GM12878 (cell line): ENCODE results near the gene SP1. TPM values are rescaled to one million over a fixed set of nuclear protein-coding genes. Genes with fewer than 3 reads are reported as not detected.
"Not testable (repeated sequence)": the region's sequence is repeated elsewhere in the genome, so short reads cannot be mapped to it uniquely, and the experiment has no call there.

Source experiments
- ATAC-seq: fragments of 200-7000 bp; cut with Tn5 transposase; 3 replicates; pipeline ENCODE4 v1.9.1; 2020; ENCODE audit warnings: mild to moderate bottlenecking, moderate library complexity
- BruUV-seq: library from RNA; stranded (reverse); fragments of 400-500 nt; replicated peaks from 2 replicates; lab custom pipeline; 2021; lab: Mats Ljungman, UMichigan
- CTCF ChIA-PET: fragments of 300-600 bp; sonication (Branson Sonifier 250); formaldehyde crosslinking; extraction: SDS; loops from one replicate; lab custom pipeline; 2021; ENCODE audit warnings: inconsistent platforms; lab: Yijun Ruan, JAX
- POLR2A ChIA-PET: fragments of 350-600 bp; formaldehyde crosslinking; extraction: SDS; loops from one replicate; lab custom pipeline; 2021; ENCODE audit warnings: inconsistent platforms; lab: Charles Lee
- RAD21 ChIA-PET: fragments of 300-600 bp; sonication (Branson Sonifier 250); formaldehyde crosslinking; loops from one replicate; lab custom pipeline; 2023; ENCODE audit warnings: antibody characterized with exemption; ENCODE audit not compliant: unreplicated experiment; lab: Charles Lee
- SMC1A ChIA-PET: fragments of 300-600 bp; sonication (Branson Sonifier 250); formaldehyde crosslinking; loops from one replicate; lab custom pipeline; 2023; ENCODE audit not compliant: unreplicated experiment, uncharacterized antibody; lab: Charles Lee
- DNase-seq: peaks from one replicate; pipeline ENCODE4 v3.0.0-alpha.2; 2011; ENCODE audit warnings: low read depth, low spot score
- FAIRE-seq: peaks from 3 replicates; lab custom pipeline; 2011; peaks lifted over from hg19 to GRCh38; lab: Jason Lieb, UNC
- H2AFZ ChIP-seq: 2 replicates; pipeline ENCODE4 v1.6.0; 2011; ENCODE audit warnings: low read depth, low read length, control low read depth; ENCODE audit not compliant: control insufficient read depth
- H3K27ac ChIP-seq: 2 replicates; pipeline ENCODE4 v1.5.1; 2011; ENCODE audit warnings: control low read depth; ENCODE audit not compliant: control insufficient read depth, insufficient read depth
- H3K27me3 ChIP-seq, 2 experiments: replicated peaks in 1 of 2; 2 replicates each; pipeline versions ENCODE4 v1.6.0 to v1.6.1; 2011; ENCODE audit warnings: low read length in 1 of 2; ENCODE audit not compliant: control insufficient read depth in 2 of 2, insufficient read depth in 2 of 2
- H3K36me3 ChIP-seq, 2 experiments: 2 replicates each; pipeline ENCODE4 v1.5.1; 2011; ENCODE audit warnings: low read length in 1 of 2; ENCODE audit not compliant: control insufficient read depth in 2 of 2, insufficient read depth in 2 of 2
- H3K4me1 ChIP-seq: 2 replicates; pipeline ENCODE4 v1.6.1; 2011; ENCODE audit warnings: mild to moderate bottlenecking, low read length, moderate library complexity, mixed read lengths; ENCODE audit not compliant: control insufficient read depth, insufficient read depth
- H3K4me2 ChIP-seq: 2 replicates; pipeline ENCODE4 v1.6.0; 2011; ENCODE audit warnings: control low read depth; ENCODE audit not compliant: control insufficient read depth, insufficient read depth
- H3K4me3 ChIP-seq: fragments of 200-600 bp; sonication (generic); 2 replicates; pipeline ENCODE4 v1.5.1; 2016
- H3K79me2 ChIP-seq: 2 replicates; pipeline ENCODE4 v1.6.0; 2011; ENCODE audit warnings: low read length; ENCODE audit not compliant: control insufficient read depth, insufficient read depth
- H3K9ac ChIP-seq: 2 replicates; pipeline ENCODE4 v1.8.0; 2011; ENCODE audit warnings: low read length, control low read depth, mixed read lengths; ENCODE audit not compliant: control insufficient read depth, insufficient read depth
- H3K9me3 ChIP-seq: replicated peaks from 3 replicates; pipeline ENCODE4 v1.5.1; 2011; ENCODE audit warnings: mild to moderate bottlenecking, low read length; ENCODE audit not compliant: control insufficient read depth, insufficient read depth
- H4K20me1 ChIP-seq: 2 replicates; pipeline ENCODE4 v1.6.0; 2011; ENCODE audit not compliant: control insufficient read depth, insufficient read depth
- NR2C1 ChIP-seq: fragments of 450-650 bp; IDR thresholded peaks from 2 replicates; pipeline ENCODE4 v1.6.1; 2017; ENCODE audit warnings: antibody characterized with exemption, mild to moderate bottlenecking, moderate library complexity
- PAX8 ChIP-seq: fragments of 450-650 bp; IDR thresholded peaks from 2 replicates; pipeline ENCODE4 v1.6.1; 2017; ENCODE audit warnings: mild to moderate bottlenecking, moderate library complexity
- WGBS: methylation state at CpG from one replicate; pipeline ENCODE4 v1.1.6; 2016; ENCODE audit warnings: low lambda C conversion rate; ENCODE audit not compliant: insufficient replicate concordance, insufficient coverage; ENCODE audit errors: missing lambda C conversion rate; 5-methylcytosine and 5-hydroxymethylcytosine counted together
- in situ Hi-C: fragments of 300-500 bp; cut with MboI; formaldehyde crosslinking; loops from 9 replicates; pipeline ENCODE4 v1.14.3; 2018; ENCODE audit warnings: mixed read lengths
- intact Hi-C: fragments of 100-400 bp; cut with micrococcal nuclease; formaldehyde crosslinking; loops from one replicate; pipeline ENCODE4 v1.14.2; 2022; ENCODE audit not compliant: unreplicated experiment
- polyA plus RNA-seq, 11 experiments: library from polyadenylated mRNA; depleted of rRNA in 4 of 11; unstranded in 6 of 11; stranded (reverse) in 5 of 11; fragments of >200 nt; fragmentation: Nextera tagmentation in 4 of 11; fragmentation: Illumina TruSeq in 1 of 11; extraction: Ambion mirVana in 4 of 11; extraction: Trizol in 1 of 11; gene quantifications; 1 replicate in 1 of 11; 2 replicates in 10 of 11; pipeline versions ENCODE4 v1.2.1 to v1.2.3, GENCODE V29; 2011 to 2016; ENCODE audit warnings: inconsistent platforms in 2 of 11, missing spikeins in 2 of 11, low read depth in 1 of 11
- total RNA-seq, 4 experiments: library from RNA; depleted of rRNA in 3 of 4; stranded (reverse); fragments of >200 nt in 3 of 4; fragmentation: Illumina TruSeq in 1 of 4; extraction: Trizol in 1 of 4; gene quantifications; 2 replicates each; pipeline versions ENCODE4 v1.2.1 to v1.2.3, GENCODE V29; 2013 to 2021
- TF ChIP-seq, protein P1 (sequence below): fragments of 450-650 bp; IDR thresholded peaks from 2 replicates; pipeline ENCODE4 v1.6.1; 2014; ENCODE audit warnings: mild to moderate bottlenecking
- TF ChIP-seq, protein P2 (sequence below), 3 experiments: IDR thresholded peaks in 2 of 3; conservative IDR thresholded peaks in 1 of 3; 2 replicates each; pipeline ENCODE4 v1.5.1; 2011; ENCODE audit warnings: low read depth in 3 of 3, low read length in 3 of 3, mild to moderate bottlenecking in 3 of 3, control low read depth in 2 of 3, moderate library complexity in 2 of 3, inconsistent platforms in 1 of 3, mixed read lengths in 1 of 3; ENCODE audit not compliant: control insufficient read depth in 2 of 3, insufficient read depth in 1 of 3; ENCODE audit errors: extremely low read depth in 1 of 3
- TF ChIP-seq, protein P3 (sequence below): fragments of 450-650 bp; IDR thresholded peaks from 2 replicates; pipeline ENCODE4 v1.6.1; 2016; ENCODE audit warnings: mild to moderate bottlenecking
- TF ChIP-seq, protein P4 (sequence below): fragments of 450-650 bp; IDR thresholded peaks from 2 replicates; pipeline ENCODE4 v1.6.1; 2017; ENCODE audit warnings: borderline replicate concordance

The SP1 gene
- total and polyA plus RNA-seq, 10 of the 15 experiments (the other 5 are each of a cell fraction or from before 2014, with no cell fraction given) = 3.3 to 52.0 (median 25.2) TPM

DNA sequence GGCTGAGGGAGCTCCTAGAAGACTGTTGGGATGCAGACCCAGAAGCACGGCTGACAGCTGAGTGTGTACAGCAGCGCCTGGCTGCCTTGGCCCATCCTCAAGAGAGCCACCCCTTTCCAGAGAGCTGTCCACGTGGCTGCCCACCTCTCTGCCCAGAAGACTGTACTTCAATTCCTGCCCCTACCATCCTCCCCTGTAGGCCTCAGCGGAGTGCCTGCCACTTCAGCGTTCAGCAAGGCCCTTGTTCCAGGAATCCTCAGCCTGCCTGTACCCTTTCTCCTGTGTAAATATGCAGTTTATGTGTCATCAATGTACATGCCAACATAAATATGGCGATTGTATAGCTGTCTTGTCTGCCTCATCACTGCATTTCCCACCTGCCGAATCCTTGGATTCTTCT lies 51.2 kb downstream of the SP1 start (continued):
- TF ChIP-seq, protein P1, sequence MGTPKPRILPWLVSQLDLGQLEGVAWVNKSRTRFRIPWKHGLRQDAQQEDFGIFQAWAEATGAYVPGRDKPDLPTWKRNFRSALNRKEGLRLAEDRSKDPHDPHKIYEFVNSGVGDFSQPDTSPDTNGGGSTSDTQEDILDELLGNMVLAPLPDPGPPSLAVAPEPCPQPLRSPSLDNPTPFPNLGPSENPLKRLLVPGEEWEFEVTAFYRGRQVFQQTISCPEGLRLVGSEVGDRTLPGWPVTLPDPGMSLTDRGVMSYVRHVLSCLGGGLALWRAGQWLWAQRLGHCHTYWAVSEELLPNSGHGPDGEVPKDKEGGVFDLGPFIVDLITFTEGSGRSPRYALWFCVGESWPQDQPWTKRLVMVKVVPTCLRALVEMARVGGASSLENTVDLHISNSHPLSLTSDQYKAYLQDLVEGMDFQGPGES = no peak
- TF ChIP-seq, protein P2, sequence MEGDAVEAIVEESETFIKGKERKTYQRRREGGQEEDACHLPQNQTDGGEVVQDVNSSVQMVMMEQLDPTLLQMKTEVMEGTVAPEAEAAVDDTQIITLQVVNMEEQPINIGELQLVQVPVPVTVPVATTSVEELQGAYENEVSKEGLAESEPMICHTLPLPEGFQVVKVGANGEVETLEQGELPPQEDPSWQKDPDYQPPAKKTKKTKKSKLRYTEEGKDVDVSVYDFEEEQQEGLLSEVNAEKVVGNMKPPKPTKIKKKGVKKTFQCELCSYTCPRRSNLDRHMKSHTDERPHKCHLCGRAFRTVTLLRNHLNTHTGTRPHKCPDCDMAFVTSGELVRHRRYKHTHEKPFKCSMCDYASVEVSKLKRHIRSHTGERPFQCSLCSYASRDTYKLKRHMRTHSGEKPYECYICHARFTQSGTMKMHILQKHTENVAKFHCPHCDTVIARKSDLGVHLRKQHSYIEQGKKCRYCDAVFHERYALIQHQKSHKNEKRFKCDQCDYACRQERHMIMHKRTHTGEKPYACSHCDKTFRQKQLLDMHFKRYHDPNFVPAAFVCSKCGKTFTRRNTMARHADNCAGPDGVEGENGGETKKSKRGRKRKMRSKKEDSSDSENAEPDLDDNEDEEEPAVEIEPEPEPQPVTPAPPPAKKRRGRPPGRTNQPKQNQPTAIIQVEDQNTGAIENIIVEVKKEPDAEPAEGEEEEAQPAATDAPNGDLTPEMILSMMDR (IDR thresholded peaks at IDR 0.05 in 2 of 3, conservative IDR thresholded peaks at IDR 0.05 in 1 of 3; ENCODE audit: control insufficient read depth in 2 of 3, extremely low read depth in 1 of 3, insufficient read depth in 1 of 3, low read depth in 3 of 3, low read length in 3 of 3) = no peak
- TF ChIP-seq, protein P3, sequence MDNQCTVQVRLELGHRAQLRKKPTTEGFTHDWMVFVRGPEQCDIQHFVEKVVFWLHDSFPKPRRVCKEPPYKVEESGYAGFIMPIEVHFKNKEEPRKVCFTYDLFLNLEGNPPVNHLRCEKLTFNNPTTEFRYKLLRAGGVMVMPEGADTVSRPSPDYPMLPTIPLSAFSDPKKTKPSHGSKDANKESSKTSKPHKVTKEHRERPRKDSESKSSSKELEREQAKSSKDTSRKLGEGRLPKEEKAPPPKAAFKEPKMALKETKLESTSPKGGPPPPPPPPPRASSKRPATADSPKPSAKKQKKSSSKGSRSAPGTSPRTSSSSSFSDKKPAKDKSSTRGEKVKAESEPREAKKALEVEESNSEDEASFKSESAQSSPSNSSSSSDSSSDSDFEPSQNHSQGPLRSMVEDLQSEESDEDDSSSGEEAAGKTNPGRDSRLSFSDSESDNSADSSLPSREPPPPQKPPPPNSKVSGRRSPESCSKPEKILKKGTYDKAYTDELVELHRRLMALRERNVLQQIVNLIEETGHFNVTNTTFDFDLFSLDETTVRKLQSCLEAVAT = no peak
- no peak for TF ChIP-seq PAX8
- TF ChIP-seq NR2C1 = no peak
- TF ChIP-seq, protein P4, sequence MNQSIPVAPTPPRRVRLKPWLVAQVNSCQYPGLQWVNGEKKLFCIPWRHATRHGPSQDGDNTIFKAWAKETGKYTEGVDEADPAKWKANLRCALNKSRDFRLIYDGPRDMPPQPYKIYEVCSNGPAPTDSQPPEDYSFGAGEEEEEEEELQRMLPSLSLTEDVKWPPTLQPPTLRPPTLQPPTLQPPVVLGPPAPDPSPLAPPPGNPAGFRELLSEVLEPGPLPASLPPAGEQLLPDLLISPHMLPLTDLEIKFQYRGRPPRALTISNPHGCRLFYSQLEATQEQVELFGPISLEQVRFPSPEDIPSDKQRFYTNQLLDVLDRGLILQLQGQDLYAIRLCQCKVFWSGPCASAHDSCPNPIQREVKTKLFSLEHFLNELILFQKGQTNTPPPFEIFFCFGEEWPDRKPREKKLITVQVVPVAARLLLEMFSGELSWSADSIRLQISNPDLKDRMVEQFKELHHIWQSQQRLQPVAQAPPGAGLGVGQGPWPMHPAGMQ = no peak

DNA sequence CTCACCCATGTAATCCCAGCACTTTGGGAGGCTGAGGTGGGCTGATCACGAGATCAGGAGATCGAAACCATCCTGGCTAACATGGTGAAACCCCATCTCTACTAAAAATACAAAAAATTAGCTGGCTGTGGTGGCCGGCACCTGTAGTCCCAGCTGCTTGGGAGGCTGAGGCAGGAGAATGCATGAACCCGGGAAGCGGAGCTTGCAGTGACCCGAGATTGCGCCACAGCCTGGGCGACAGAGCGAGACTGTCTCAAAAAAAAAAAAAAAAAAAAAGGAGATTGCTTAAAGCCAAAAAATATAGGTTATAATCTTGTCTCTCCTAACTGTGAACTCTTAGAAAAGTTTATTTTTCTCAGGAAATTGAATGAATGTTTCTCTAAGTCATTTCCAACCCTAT lies 55.4 kb downstream of the SP1 start:
- H3K4me2 ChIP-seq, H3K27ac ChIP-seq, BruUV-seq, FAIRE-seq, H3K9me3 ChIP-seq, H3K4me3 ChIP-seq, H2AFZ ChIP-seq, H3K4me1 ChIP-seq, H3K36me3 ChIP-seq, H3K27me3 ChIP-seq, intact Hi-C loops, H3K79me2 ChIP-seq, SMC1A ChIA-PET, H4K20me1 ChIP-seq, in situ Hi-C loops, CTCF ChIA-PET, DNase-seq, H3K9ac ChIP-seq, ATAC-seq, POLR2A ChIA-PET: not testable (repeated sequence)
- WGBS = 70% methylated on average over 8 of the region's 9 CpGs
- RAD21 ChIA-PET = interaction anchor here (0.7 kb wide), 1 partner anchor 255 kb away, joined by 3 read pairs; the partner anchor contains the start of genes CSAD and ZNF740

DNA sequence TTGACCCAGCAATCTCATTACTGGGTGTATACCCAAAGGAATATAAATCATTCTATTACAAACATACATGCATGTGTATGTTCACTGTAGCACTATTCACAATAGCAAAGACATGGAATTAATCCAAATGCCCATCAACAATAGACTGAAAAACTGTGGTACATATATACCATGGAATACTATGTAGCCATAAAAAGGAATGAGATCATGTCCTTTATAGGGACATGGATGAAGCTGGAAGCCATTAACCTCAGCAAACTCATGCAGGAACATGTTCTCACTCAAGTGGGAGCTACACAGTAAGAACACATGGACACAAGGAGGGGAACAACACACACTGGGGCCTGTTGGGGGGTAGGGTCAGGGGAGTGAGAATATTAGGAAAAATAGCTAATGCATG lies 59.6 kb downstream of the SP1 start:
- in situ Hi-C loops, H3K9ac ChIP-seq, H2AFZ ChIP-seq, H3K4me1 ChIP-seq, H3K4me3 ChIP-seq, H3K9me3 ChIP-seq, FAIRE-seq, H3K36me3 ChIP-seq, H3K27me3 ChIP-seq, ATAC-seq, DNase-seq, intact Hi-C loops, RAD21 ChIA-PET, H3K4me2 ChIP-seq, BruUV-seq, H4K20me1 ChIP-seq, H3K27ac ChIP-seq: not testable (repeated sequence)
- ChIA-PET SMC1A (interaction anchor here (0.6 to 0.9 kb wide), 2 partner anchors 87 to 115 kb away, joined by 3 read pairs; no protein-coding TSS in a partner anchor), CTCF (interaction anchor here (1.7 kb wide), 1 partner anchor 119 kb away, joined by 6 read pairs; the partner anchor contains the start of gene AAAS), POLR2A (interaction anchor here (0.6 to 1.8 kb wide), 2 partner anchors 12 to 398 kb away, joined by 3 to 4 read pairs; no protein-coding TSS in a partner anchor)
- peaks cover 24% of the 10 kb centered on the region for H3K79me2 ChIP-seq
